HEK293 (cell line): ENCODE results near the gene NCCRP1.

Source experiments
- CTCF ChIA-PET: fragments of 350-600 bp; formaldehyde crosslinking; extraction: SDS; loops from one replicate; lab custom pipeline; 2021; ENCODE audit warnings: antibody characterized with exemption; lab: Yijun Ruan, JAX
- POLR2A ChIA-PET: fragments of 300-600 bp; formaldehyde crosslinking; extraction: SDS; loops from one replicate; lab custom pipeline; 2020; ENCODE audit warnings: antibody characterized with exemption, inconsistent platforms; lab: Yijun Ruan, JAX
- H3K27ac ChIP-seq: fragments of 200-500 bp; sonication (Bioruptor generic); 2 replicates; pipeline ENCODE4 v1.5.1; 2014; ENCODE audit warnings: low read depth, low read length, control low read depth, inconsistent platforms; ENCODE audit errors: extremely low read depth
- H3K36me3 ChIP-seq, 2 experiments: fragments of 200-500 bp in 1 of 2; sonication (Bioruptor generic) in 1 of 2; 1 replicate in 1 of 2; 2 replicates in 1 of 2; pipeline ENCODE4 v1.5.1; 2014 to 2017; ENCODE audit warnings: inconsistent platforms in 2 of 2, low read length in 2 of 2; ENCODE audit not compliant: control insufficient read depth in 2 of 2, insufficient read depth in 1 of 2
- H3K4me1 ChIP-seq: fragments of 200-500 bp; sonication (Bioruptor generic); 2 replicates; pipeline ENCODE4 v1.5.1; 2014; ENCODE audit warnings: mild to moderate bottlenecking, low read length, inconsistent platforms; ENCODE audit not compliant: control insufficient read depth, insufficient read depth
- H3K4me3 ChIP-seq: 2 replicates; pipeline ENCODE4 v1.5.1; 2011; ENCODE audit warnings: low read depth, mild to moderate bottlenecking, control low read depth, low read length, moderate library complexity
- H3K9me3 ChIP-seq: fragments of 200-500 bp; sonication (Bioruptor generic); 2 replicates; pipeline ENCODE4 v1.5.1; 2014; ENCODE audit warnings: low read depth, low read length, inconsistent platforms; ENCODE audit not compliant: control insufficient read depth, insufficient read depth
- GLI4 ChIP-seq: fragments of 450-650 bp; formaldehyde crosslinking; IDR thresholded peaks from 2 replicates; pipeline ENCODE4 v1.5.1; 2016; ENCODE audit warnings: missing biosample characterization, missing genetic modification characterization
- PATZ1 ChIP-seq: fragments of 450-650 bp; formaldehyde crosslinking; IDR thresholded peaks from 2 replicates; pipeline ENCODE4 v1.5.1; 2016; ENCODE audit warnings: missing biosample characterization, missing genetic modification characterization
- SCRT2 ChIP-seq: fragments of 450-650 bp; formaldehyde crosslinking; IDR thresholded peaks from 2 replicates; pipeline ENCODE4 v1.5.1; 2016; ENCODE audit warnings: missing biosample characterization, missing genetic modification characterization
- WT1 ChIP-seq: fragments of 450-650 bp; formaldehyde crosslinking; IDR thresholded peaks from 2 replicates; pipeline ENCODE4 v1.5.1; 2016; ENCODE audit warnings: missing biosample characterization, missing genetic modification characterization
- ZBTB1 ChIP-seq: fragments of 450-650 bp; formaldehyde crosslinking; IDR thresholded peaks from 2 replicates; pipeline ENCODE4 v1.5.1; 2016; ENCODE audit warnings: missing biosample characterization, missing genetic modification characterization
- ZBTB17 ChIP-seq: fragments of 450-650 bp; formaldehyde crosslinking; IDR thresholded peaks from 2 replicates; pipeline ENCODE4 v1.5.1; 2016; ENCODE audit warnings: missing biosample characterization, missing genetic modification characterization
- ZBTB20 ChIP-seq: fragments of 450-650 bp; formaldehyde crosslinking; IDR thresholded peaks from 2 replicates; pipeline ENCODE4 v1.5.1; 2016; ENCODE audit warnings: missing biosample characterization, missing genetic modification characterization
- ZEB2 ChIP-seq: fragments of 450-650 bp; formaldehyde crosslinking; IDR thresholded peaks from 2 replicates; pipeline ENCODE4 v1.5.1; 2016; ENCODE audit warnings: missing biosample characterization, missing genetic modification characterization
- ZIC2 ChIP-seq: fragments of 450-650 bp; formaldehyde crosslinking; IDR thresholded peaks from 2 replicates; pipeline ENCODE4 v1.5.1; 2016; ENCODE audit warnings: missing biosample characterization, missing genetic modification characterization
- ZNF140 ChIP-seq: fragments of 450-650 bp; formaldehyde crosslinking; IDR thresholded peaks from 2 replicates; pipeline ENCODE4 v1.5.1; 2016; ENCODE audit warnings: missing biosample characterization, missing genetic modification characterization
- ZNF155 ChIP-seq: fragments of 450-650 bp; formaldehyde crosslinking; IDR thresholded peaks from 2 replicates; pipeline ENCODE4 v1.5.1; 2016; ENCODE audit warnings: missing biosample characterization, missing genetic modification characterization
- ZNF157 ChIP-seq: fragments of 450-650 bp; formaldehyde crosslinking; IDR thresholded peaks from 2 replicates; pipeline ENCODE4 v1.5.1; 2016; ENCODE audit warnings: missing biosample characterization, missing genetic modification characterization
- ZNF16 ChIP-seq: fragments of 450-650 bp; formaldehyde crosslinking; IDR thresholded peaks from 2 replicates; pipeline ENCODE4 v1.5.1; 2016; ENCODE audit warnings: low read depth, missing biosample characterization, missing genetic modification characterization
- ZNF169 ChIP-seq: fragments of 450-650 bp; formaldehyde crosslinking; IDR thresholded peaks from 2 replicates; pipeline ENCODE4 v1.5.1; 2016; ENCODE audit warnings: missing biosample characterization, missing genetic modification characterization
- ZNF202 ChIP-seq: fragments of 450-650 bp; formaldehyde crosslinking; IDR thresholded peaks from 2 replicates; pipeline ENCODE4 v1.5.1; 2016; ENCODE audit warnings: missing biosample characterization, missing genetic modification characterization, borderline replicate concordance
- ZNF221 ChIP-seq: fragments of 450-650 bp; formaldehyde crosslinking; IDR thresholded peaks from 2 replicates; pipeline ENCODE4 v1.5.1; 2017; ENCODE audit warnings: missing biosample characterization, missing genetic modification characterization, borderline replicate concordance
- ZNF248 ChIP-seq: fragments of 450-650 bp; formaldehyde crosslinking; IDR thresholded peaks from 2 replicates; pipeline ENCODE4 v1.5.1; 2017; ENCODE audit warnings: missing biosample characterization, missing genetic modification characterization
- ZNF274 ChIP-seq, 2 experiments: fragments of 200-500 bp in 1 of 2; fragments of 450-650 bp in 1 of 2; sonication (Bioruptor generic) in 1 of 2; formaldehyde crosslinking in 1 of 2; IDR thresholded peaks; 2 replicates each; pipeline versions ENCODE4 v1.5.1 to v1.6.1; 2014 to 2016; ENCODE audit warnings: borderline replicate concordance in 1 of 2, inconsistent platforms in 1 of 2, low read length in 1 of 2, missing biosample characterization in 1 of 2, missing genetic modification characterization in 1 of 2
- ZNF37A ChIP-seq: fragments of 450-650 bp; IDR thresholded peaks from 2 replicates; pipeline ENCODE4 v1.5.1; 2018; ENCODE audit warnings: missing biosample characterization, missing genetic modification characterization
- ZNF423 ChIP-seq: fragments of 450-650 bp; formaldehyde crosslinking; IDR thresholded peaks from 2 replicates; pipeline ENCODE4 v1.5.1; 2016; ENCODE audit warnings: missing biosample characterization, missing genetic modification characterization
- ZNF501 ChIP-seq: fragments of 450-650 bp; formaldehyde crosslinking; IDR thresholded peaks from 2 replicates; pipeline ENCODE4 v1.5.1; 2016; ENCODE audit warnings: missing biosample characterization, missing genetic modification characterization
- ZNF530 ChIP-seq: fragments of 450-650 bp; formaldehyde crosslinking; IDR thresholded peaks from 2 replicates; pipeline ENCODE4 v1.5.1; 2016; ENCODE audit warnings: low read depth, missing biosample characterization, missing genetic modification characterization
- ZNF555 ChIP-seq: fragments of 450-650 bp; formaldehyde crosslinking; conservative IDR thresholded peaks from 2 replicates; pipeline ENCODE4 v1.5.1; 2017; ENCODE audit warnings: missing biosample characterization, mild to moderate bottlenecking, missing genetic modification characterization, inconsistent platforms
- ZNF580 ChIP-seq: fragments of 450-650 bp; formaldehyde crosslinking; IDR thresholded peaks from 2 replicates; pipeline ENCODE4 v1.5.1; 2016; ENCODE audit warnings: missing biosample characterization, missing genetic modification characterization
- ZNF624 ChIP-seq: fragments of 450-650 bp; formaldehyde crosslinking; IDR thresholded peaks from 2 replicates; pipeline ENCODE4 v1.5.1; 2017; ENCODE audit warnings: missing biosample characterization, missing genetic modification characterization
- TF ChIP-seq, protein P1 (sequence below): fragments of 450-650 bp; formaldehyde crosslinking; IDR thresholded peaks from 2 replicates; pipeline ENCODE4 v1.5.1; 2016; ENCODE audit warnings: missing biosample characterization, missing genetic modification characterization
- TF ChIP-seq, protein P2 (sequence below): fragments of 450-650 bp; formaldehyde crosslinking; IDR thresholded peaks from 2 replicates; pipeline ENCODE4 v1.5.1; 2016; ENCODE audit warnings: missing biosample characterization, missing genetic modification characterization
- TF ChIP-seq, protein P3 (sequence below): fragments of 450-650 bp; formaldehyde crosslinking; IDR thresholded peaks from 2 replicates; pipeline ENCODE4 v1.5.1; 2016; ENCODE audit warnings: missing biosample characterization, missing genetic modification characterization

NCCRP1 gene

DNA sequence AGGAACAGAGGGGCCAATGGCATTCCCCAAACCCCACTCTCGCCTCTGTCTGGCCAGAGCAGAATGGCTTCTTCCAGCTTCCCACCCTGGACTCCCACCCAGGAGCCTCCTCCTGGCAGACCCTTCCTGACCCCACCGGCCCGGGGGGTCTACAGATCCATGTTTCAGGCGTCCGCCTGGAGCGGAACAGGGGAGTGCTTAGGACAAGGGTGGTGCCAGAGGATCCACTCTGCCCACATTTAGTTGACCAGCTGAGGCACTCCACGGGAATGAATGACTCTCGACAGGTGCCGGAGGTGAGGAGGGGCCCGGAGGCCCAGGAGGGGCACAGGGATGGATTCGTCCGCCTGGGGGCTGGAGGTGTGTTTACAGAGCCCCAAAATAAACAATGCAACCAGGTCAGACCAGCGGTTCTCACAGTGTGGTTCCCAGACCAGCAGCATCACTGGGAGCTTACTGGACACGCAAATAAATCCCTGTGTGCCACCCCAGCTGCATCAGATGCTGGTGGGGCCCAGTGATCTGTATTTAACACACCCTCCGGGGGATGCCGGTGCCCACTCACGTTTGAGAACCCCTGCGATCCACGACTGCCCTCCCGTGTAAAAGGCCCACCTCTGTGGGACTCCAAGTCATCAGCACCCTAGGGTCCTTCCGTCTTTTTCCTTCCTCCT, 15.1 kb upstream of the NCCRP1 start (continued):
- TF ChIP-seq, protein P1, sequence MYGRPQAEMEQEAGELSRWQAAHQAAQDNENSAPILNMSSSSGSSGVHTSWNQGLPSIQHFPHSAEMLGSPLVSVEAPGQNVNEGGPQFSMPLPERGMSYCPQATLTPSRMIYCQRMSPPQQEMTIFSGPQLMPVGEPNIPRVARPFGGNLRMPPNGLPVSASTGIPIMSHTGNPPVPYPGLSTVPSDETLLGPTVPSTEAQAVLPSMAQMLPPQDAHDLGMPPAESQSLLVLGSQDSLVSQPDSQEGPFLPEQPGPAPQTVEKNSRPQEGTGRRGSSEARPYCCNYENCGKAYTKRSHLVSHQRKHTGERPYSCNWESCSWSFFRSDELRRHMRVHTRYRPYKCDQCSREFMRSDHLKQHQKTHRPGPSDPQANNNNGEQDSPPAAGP (tag by site-specific recombination): no peak
- TF ChIP-seq, protein P2, sequence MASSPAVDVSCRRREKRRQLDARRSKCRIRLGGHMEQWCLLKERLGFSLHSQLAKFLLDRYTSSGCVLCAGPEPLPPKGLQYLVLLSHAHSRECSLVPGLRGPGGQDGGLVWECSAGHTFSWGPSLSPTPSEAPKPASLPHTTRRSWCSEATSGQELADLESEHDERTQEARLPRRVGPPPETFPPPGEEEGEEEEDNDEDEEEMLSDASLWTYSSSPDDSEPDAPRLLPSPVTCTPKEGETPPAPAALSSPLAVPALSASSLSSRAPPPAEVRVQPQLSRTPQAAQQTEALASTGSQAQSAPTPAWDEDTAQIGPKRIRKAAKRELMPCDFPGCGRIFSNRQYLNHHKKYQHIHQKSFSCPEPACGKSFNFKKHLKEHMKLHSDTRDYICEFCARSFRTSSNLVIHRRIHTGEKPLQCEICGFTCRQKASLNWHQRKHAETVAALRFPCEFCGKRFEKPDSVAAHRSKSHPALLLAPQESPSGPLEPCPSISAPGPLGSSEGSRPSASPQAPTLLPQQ: peak; percentile 39; the same call in 1 of the 2 replicates
- TF ChIP-seq ZNF248 (tag by site-specific recombination): no peak
- no peak for TF ChIP-seq ZNF140 (tag by site-specific recombination)
- TF ChIP-seq ZNF169: no peak
- no peak for TF ChIP-seq ZNF221 (tag by site-specific recombination)
- TF ChIP-seq ZNF274 (IDR thresholded peaks at IDR 0.05; ENCODE audit: low read length): no peak
- TF ChIP-seq ZNF274 (tag by site-specific recombination; IDR thresholded peaks at IDR 0.05; ENCODE audit: borderline replicate concordance): no peak
- peak; percentile 34; the same call in 1 of the 2 replicates for TF ChIP-seq ZIC2 (tag by site-specific recombination)
- no peak for TF ChIP-seq ZNF501 (tag by site-specific recombination)
- TF ChIP-seq SCRT2: peak; percentile 33; the same call in 1 of the 2 replicates
- 0 out of 2 replicates have a peak, but pooled peaks have one; percentile 14 for TF ChIP-seq ZBTB17 (tag by site-specific recombination)
- no peak for TF ChIP-seq ZNF530 (tag by site-specific recombination)
- no peak for TF ChIP-seq GLI4 (tag by site-specific recombination)

- ChIA-PET POLR2A (interaction anchor here (0.6 kb wide), 1 partner anchor 198 kb away, joined by 3 read pairs; no protein-coding TSS in a partner anchor), CTCF (interaction anchor here (0.5 to 1.9 kb wide), 4 partner anchors 60 to 186 kb away, joined by 3 to 8 read pairs (median 4); no protein-coding TSS in a partner anchor)
- no peaks in the 10 kb centered on the region for H3K4me1 ChIP-seq
- H3K27ac ChIP-seq: no peak overlapping the region
- H3K4me3 ChIP-seq: no peak overlapping the region
- TF ChIP-seq WT1 (tag by site-specific recombination) (no peak), ZNF16 (tag by site-specific recombination) (no peak), ZNF37A (tag by site-specific recombination) (no peak), ZNF202 (tag by site-specific recombination) (no peak), ZBTB20 (tag by site-specific recombination) (0 out of 2 replicates have a peak, but pooled peaks have one; percentile 8)
- TF ChIP-seq, all 188 proteins: peak for 1
- H3K36me3 ChIP-seq: peaks cover 26 to 28% of the 10 kb centered on the region in 2 experiments
- no peaks in the 10 kb centered on the region; the same call in 1 of the 2 replicates for H3K9me3 ChIP-seq
These were observed 14.6 kb upstream of the NCCRP1 start for GRCh38 chr19:39182174-39182505.

GRCh38 chr19:39183104-39183503, 13.7 kb upstream of the NCCRP1 start:
- ChIA-PET POLR2A (interaction anchor here (1.3 kb wide), 1 partner anchor 9 kb away, joined by 3 read pairs; no protein-coding TSS in a partner anchor), CTCF (interaction anchor here (0.6 to 1.9 kb wide), 4 partner anchors 61 to 668 kb away, joined by 3 to 8 read pairs (median 4); no protein-coding TSS in a partner anchor)
- no peak overlapping the region for H3K27ac ChIP-seq
- no peak overlapping the region for H3K4me3 ChIP-seq
- H3K9me3 ChIP-seq: no peaks in the 10 kb centered on the region; the same call in 1 of the 2 replicates
- peaks cover 18 to 20% of the 10 kb centered on the region in 2 experiments for H3K36me3 ChIP-seq
- H3K4me1 ChIP-seq: no peaks in the 10 kb centered on the region
- TF ChIP-seq ZNF624 (tag by site-specific recombination): no peak
- no peak for TF ChIP-seq ZBTB1
- TF ChIP-seq PATZ1 (tag by site-specific recombination): no peak
- TF ChIP-seq ZNF580 (tag by site-specific recombination): no peak
- TF ChIP-seq ZNF423 (tag by site-specific recombination): no peak
- TF ChIP-seq ZNF155 (tag by site-specific recombination): no peak
- TF ChIP-seq ZEB2 (tag by site-specific recombination): no peak
- TF ChIP-seq, protein P3, sequence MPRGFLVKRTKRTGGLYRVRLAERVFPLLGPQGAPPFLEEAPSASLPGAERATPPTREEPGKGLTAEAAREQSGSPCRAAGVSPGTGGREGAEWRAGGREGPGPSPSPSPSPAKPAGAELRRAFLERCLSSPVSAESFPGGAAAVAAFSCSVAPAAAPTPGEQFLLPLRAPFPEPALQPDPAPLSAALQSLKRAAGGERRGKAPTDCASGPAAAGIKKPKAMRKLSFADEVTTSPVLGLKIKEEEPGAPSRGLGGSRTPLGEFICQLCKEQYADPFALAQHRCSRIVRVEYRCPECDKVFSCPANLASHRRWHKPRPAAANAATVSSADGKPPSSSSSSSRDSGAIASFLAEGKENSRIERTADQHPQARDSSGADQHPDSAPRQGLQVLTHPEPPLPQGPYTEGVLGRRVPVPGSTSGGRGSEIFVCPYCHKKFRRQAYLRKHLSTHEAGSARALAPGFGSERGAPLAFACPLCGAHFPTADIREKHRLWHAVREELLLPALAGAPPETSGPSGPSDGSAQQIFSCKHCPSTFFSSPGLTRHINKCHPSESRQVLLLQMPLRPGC (tag by site-specific recombination): no peak
- no peak for TF ChIP-seq ZNF555 (tag by site-specific recombination)
- TF ChIP-seq ZNF157 (tag by site-specific recombination): no peak
